ENCODE measurements around the gene RBM5.
"Not testable (repeated sequence)": the region's sequence is repeated elsewhere in the genome, so short reads cannot be mapped to it uniquely, and the experiment has no call there.

The RBM5 gene

GRCh38 chr3:50088725-50089608 is at the start of gene RBM5:
TSS of gene RBM5 (plus strand) at chr3:50088919. CDS start at chr3:50090435, 1,516 bp downstream.
- peak; percentile 72 for DNase-seq

- no peak for DNase-seq
Measured at GRCh38 chr3:50044976-50045375, 43.7 kb upstream of the RBM5 start.

- no peak for DNase-seq
Measured at GRCh38 chr3:50047426-50047825, 41.3 kb upstream of the RBM5 start.

GRCh38 chr3:50050361-50050760 is 38.4 kb upstream of the RBM5 start:
- DNase-seq = no peak

GRCh38 chr3:50057756-50058155 is 31.0 kb upstream of the RBM5 start:
- DNase-seq = no peak

GRCh38 chr3:50068134-50068533 is 20.6 kb upstream of the RBM5 start:
- DNase-seq = no peak

GRCh38 chr3:50078091-50078490 is 10.6 kb upstream of the RBM5 start:
- DNase-seq = no peak

GRCh38 chr3:50078622-50079021 is 10.1 kb upstream of the RBM5 start:
- DNase-seq = no peak

- not testable (repeated sequence) for DNase-seq
Measured at GRCh38 chr3:50084951-50085350, 3.8 kb upstream of the RBM5 start.

GRCh38 chr3:50089609-50089945 is 858 bp downstream of the RBM5 start:
- DNase-seq = peak; percentile 2

- DNase-seq = no peak
Measured at GRCh38 chr3:50090984-50091383, 2.3 kb downstream of the RBM5 start.

GRCh38 chr3:50095352-50095998 is 6.8 kb downstream of the RBM5 start:
- DNase-seq = no peak

GRCh38 chr3:50100386-50100785 is 11.7 kb downstream of the RBM5 start:
- DNase-seq = no peak

- no peak for DNase-seq
Measured at GRCh38 chr3:50100956-50101845, 12.5 kb downstream of the RBM5 start.

- no peak for DNase-seq
Measured at GRCh38 chr3:50102558-50102957, 13.8 kb downstream of the RBM5 start.

- no peak for DNase-seq
Measured at GRCh38 chr3:50111757-50112156, 23.0 kb downstream of the RBM5 start.

- no peak for DNase-seq
Measured at GRCh38 chr3:50112462-50112861, 23.7 kb downstream of the RBM5 start.

- no peak for DNase-seq
Measured at GRCh38 chr3:50117120-50117519, 28.4 kb downstream of the RBM5 start.

- no peak for DNase-seq
Measured at GRCh38 chr3:50118237-50118636, 29.5 kb downstream of the RBM5 start.

- DNase-seq = no peak
Measured at GRCh38 chr3:50119786-50120185, 31.1 kb downstream of the RBM5 start.

- no peak for DNase-seq
Measured at GRCh38 chr3:50120364-50121071, 31.8 kb downstream of the RBM5 start.
